Fibroblast of lung (primary cell): Measurements from ENCODE around the gene ARSG. TPM values are rescaled to one million over a fixed set of nuclear protein-coding genes. Genes with fewer than 3 reads are reported as not detected.
"Not testable (repeated sequence)": the region's sequence is repeated elsewhere in the genome, so short reads cannot be mapped to it uniquely, and the experiment has no call there.

Source experiments
- DNase-seq, 2 donors: peaks; one replicate each; pipeline versions ENCODE4 v3.0.0 to v3.0.0-alpha.2; 2010; ENCODE audit warnings: low read depth in 2 of 2
- H2AFZ ChIP-seq: 2 replicates; pipeline ENCODE4 v1.5.1; 2012; ENCODE audit warnings: low read length, control low read depth, inconsistent platforms
- H3K27ac ChIP-seq: 2 replicates; pipeline ENCODE4 v1.5.1; 2011; ENCODE audit warnings: low read length, control low read depth; ENCODE audit not compliant: insufficient read depth
- H3K27me3 ChIP-seq: 2 replicates; pipeline ENCODE4 v1.5.1; 2011; ENCODE audit warnings: mild to moderate bottlenecking, low read length; ENCODE audit not compliant: control insufficient read depth, insufficient read depth
- H3K36me3 ChIP-seq: 2 replicates; pipeline ENCODE4 v1.5.1; 2011; ENCODE audit warnings: low read length; ENCODE audit not compliant: control insufficient read depth, insufficient read depth
- H3K4me1 ChIP-seq: 2 replicates; pipeline ENCODE4 v1.5.1; 2011; ENCODE audit warnings: low read length; ENCODE audit not compliant: control insufficient read depth, insufficient read depth; ENCODE audit errors: extremely low read depth
- H3K4me2 ChIP-seq: 2 replicates; pipeline ENCODE4 v1.5.1; 2011; ENCODE audit warnings: low read length, control low read depth; ENCODE audit not compliant: insufficient read depth; ENCODE audit errors: extremely low read depth
- H3K4me3 ChIP-seq, 4 experiments: fragments of 200-600 bp in 1 of 4; sonication (generic) in 1 of 4; replicated peaks in 1 of 4; 2 replicates each; pipeline ENCODE4 v1.5.1; 2011 to 2016; ENCODE audit warnings: low read length in 4 of 4, low read depth in 3 of 4, mild to moderate bottlenecking in 3 of 4, control low read depth in 2 of 4, inconsistent platforms in 1 of 4, mixed read lengths in 1 of 4; ENCODE audit not compliant: insufficient read depth in 1 of 4; ENCODE audit errors: control extremely low read depth in 1 of 4
- H3K79me2 ChIP-seq: 2 replicates; pipeline ENCODE4 v1.5.1; 2012; ENCODE audit warnings: mild to moderate bottlenecking, low read length, inconsistent platforms; ENCODE audit not compliant: control insufficient read depth, insufficient read depth
- H3K9ac ChIP-seq: 2 replicates; pipeline ENCODE4 v1.5.1; 2011; ENCODE audit warnings: mild to moderate bottlenecking, low read length, control low read depth; ENCODE audit not compliant: insufficient read depth
- H3K9me3 ChIP-seq: 2 replicates; pipeline ENCODE4 v1.5.1; 2012; ENCODE audit warnings: low read depth, low read length; ENCODE audit not compliant: control insufficient read depth, insufficient read depth
- H4K20me1 ChIP-seq: 2 replicates; pipeline ENCODE4 v1.5.1; 2011; ENCODE audit warnings: low read length; ENCODE audit not compliant: control insufficient read depth, insufficient read depth; ENCODE audit errors: extremely low read depth
- EZH2 ChIP-seq: IDR thresholded peaks from 2 replicates; pipeline ENCODE4 v1.5.1; 2012; ENCODE audit warnings: low read length, control low read depth, mild to moderate bottlenecking; ENCODE audit errors: missing control alignments
- polyA plus RNA-seq, 2 donors: library from polyadenylated mRNA; depleted of rRNA in 1 of 2; stranded (reverse) in 1 of 2; unstranded in 1 of 2; fragments of >200 nt; gene quantifications; 2 replicates each; pipeline ENCODE4 v1.2.1, GENCODE V29; 2011 to 2012; ENCODE audit warnings: missing spikeins in 1 of 2
- total RNA-seq: library from RNA; depleted of rRNA; stranded (reverse); fragments of >200 nt; gene quantifications from 2 replicates; pipeline ENCODE4 v1.2.1, GENCODE V29; 2014
- TF ChIP-seq, protein P1 (sequence below), 2 donors: IDR thresholded peaks in 1 of 2; conservative IDR thresholded peaks in 1 of 2; 1 replicate in 1 of 2; 2 replicates in 1 of 2; pipeline ENCODE4 v1.5.1; 2011 to 2012; ENCODE audit warnings: low read length in 2 of 2, control low read depth in 1 of 2, inconsistent platforms in 1 of 2, low read depth in 1 of 2, mild to moderate bottlenecking in 1 of 2

Gene ARSG
- total and polyA plus RNA-seq, 2 donors (not counting 1 experiment from before 2014, with no cell fraction given), result 3.5 to 8.1 TPM

DNA sequence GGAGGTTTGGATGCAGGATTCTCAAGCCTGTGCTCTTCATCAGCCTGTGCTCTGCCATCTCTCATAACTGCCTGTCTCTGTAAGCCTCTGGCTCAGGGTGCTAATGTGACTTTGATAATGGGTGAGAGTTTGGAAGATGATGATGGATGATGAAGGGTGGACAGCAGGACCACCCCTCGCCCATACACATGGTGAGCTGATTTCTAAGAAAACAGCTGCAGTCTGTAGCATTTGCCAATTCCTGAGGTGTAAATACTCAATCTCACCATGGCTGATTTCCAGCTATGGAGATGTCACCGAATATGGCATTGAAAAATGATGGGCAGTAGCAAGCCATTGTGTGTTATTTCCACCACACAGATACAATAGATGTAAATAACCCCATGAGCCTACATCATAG is 74.2 kb downstream of the ARSG start:
- no peak overlapping the region for H3K27ac ChIP-seq
- no peaks in the 10 kb centered on the region for H3K27me3 ChIP-seq
- no peak overlapping the region for H3K4me2 ChIP-seq
- TF ChIP-seq EZH2, result no peak
- TF ChIP-seq, protein P1, sequence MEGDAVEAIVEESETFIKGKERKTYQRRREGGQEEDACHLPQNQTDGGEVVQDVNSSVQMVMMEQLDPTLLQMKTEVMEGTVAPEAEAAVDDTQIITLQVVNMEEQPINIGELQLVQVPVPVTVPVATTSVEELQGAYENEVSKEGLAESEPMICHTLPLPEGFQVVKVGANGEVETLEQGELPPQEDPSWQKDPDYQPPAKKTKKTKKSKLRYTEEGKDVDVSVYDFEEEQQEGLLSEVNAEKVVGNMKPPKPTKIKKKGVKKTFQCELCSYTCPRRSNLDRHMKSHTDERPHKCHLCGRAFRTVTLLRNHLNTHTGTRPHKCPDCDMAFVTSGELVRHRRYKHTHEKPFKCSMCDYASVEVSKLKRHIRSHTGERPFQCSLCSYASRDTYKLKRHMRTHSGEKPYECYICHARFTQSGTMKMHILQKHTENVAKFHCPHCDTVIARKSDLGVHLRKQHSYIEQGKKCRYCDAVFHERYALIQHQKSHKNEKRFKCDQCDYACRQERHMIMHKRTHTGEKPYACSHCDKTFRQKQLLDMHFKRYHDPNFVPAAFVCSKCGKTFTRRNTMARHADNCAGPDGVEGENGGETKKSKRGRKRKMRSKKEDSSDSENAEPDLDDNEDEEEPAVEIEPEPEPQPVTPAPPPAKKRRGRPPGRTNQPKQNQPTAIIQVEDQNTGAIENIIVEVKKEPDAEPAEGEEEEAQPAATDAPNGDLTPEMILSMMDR (conservative IDR thresholded peaks at IDR 0.05 in 1 of 2, IDR thresholded peaks at IDR 0.05 in 1 of 2; ENCODE audit: low read depth in 1 of 2, low read length in 2 of 2), result no peak
- no peak overlapping the region for H2AFZ ChIP-seq
- H3K9me3 ChIP-seq, result no peaks in the 10 kb centered on the region
- H3K4me3 ChIP-seq, result no peak overlapping the region
- H3K9ac ChIP-seq, result no peak overlapping the region
- H3K36me3 ChIP-seq, result no peaks in the 10 kb centered on the region
- H4K20me1 ChIP-seq, result no peaks in the 10 kb centered on the region
- H3K4me1 ChIP-seq, result no peaks in the 10 kb centered on the region
- DNase-seq, result no peak
- no peaks in the 10 kb centered on the region for H3K79me2 ChIP-seq

DNA sequence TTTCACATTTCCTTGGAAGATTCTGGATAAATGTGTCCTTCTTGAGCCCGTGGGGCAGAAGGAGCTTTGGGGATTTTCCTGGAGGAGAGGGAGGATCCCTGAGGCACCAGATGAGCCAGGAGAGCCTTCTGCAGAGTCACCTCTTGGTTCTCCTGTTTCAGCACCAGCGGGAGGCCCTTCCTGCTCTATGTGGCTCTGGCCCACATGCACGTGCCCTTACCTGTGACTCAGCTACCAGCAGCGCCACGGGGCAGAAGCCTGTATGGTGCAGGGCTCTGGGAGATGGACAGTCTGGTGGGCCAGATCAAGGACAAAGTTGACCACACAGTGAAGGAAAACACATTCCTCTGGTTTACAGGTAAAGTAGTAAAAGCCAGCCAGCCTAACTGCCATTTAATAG is 77.1 kb downstream of the ARSG start:
- Histone ChIP-seq H4K20me1 (no peaks in the 10 kb centered on the region), H3K4me2 (no peak overlapping the region), H3K4me3 (no peak overlapping the region), H3K27ac (no peak overlapping the region), H3K27me3 (no peaks in the 10 kb centered on the region), H3K4me1 (no peaks in the 10 kb centered on the region), H3K79me2 (no peaks in the 10 kb centered on the region), H3K9ac (no peak overlapping the region), H3K9me3 (no peaks in the 10 kb centered on the region), H3K36me3 (no peaks in the 10 kb centered on the region), H2AFZ (no peak overlapping the region)
- TF ChIP-seq, protein P1 (conservative IDR thresholded peaks at IDR 0.05 in 1 of 2, IDR thresholded peaks at IDR 0.05 in 1 of 2; ENCODE audit: low read depth in 1 of 2, low read length in 2 of 2), result no peak
- TF ChIP-seq EZH2, result no peak
- DNase-seq, result no peak

DNA sequence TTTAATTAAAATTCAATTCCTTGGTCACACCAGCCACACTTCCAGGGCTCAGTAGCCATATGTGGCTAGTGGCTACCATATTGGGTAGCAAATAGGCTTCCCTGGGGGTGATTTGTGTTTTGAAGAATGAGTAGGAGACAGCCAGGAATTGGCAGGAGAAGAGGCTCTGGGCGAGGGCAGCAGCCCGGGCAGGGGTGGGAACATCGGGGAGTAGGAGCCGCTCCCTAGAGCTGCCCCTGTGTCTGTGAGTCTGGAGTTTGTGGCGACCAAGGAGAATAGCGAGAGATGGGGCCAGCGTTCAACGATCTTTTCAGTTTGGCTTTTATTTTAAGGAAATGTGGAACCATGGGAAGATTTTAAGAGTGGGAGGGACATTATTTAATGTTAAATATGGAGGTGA is 84.3 kb downstream of the ARSG start:
- no peaks in the 10 kb centered on the region for H4K20me1 ChIP-seq
- no peak overlapping the region for H2AFZ ChIP-seq
- no peaks in the 10 kb centered on the region for H3K9me3 ChIP-seq
- H3K4me3 ChIP-seq, result no peak overlapping the region
- H3K4me2 ChIP-seq, result no peak overlapping the region
- DNase-seq, result no peak
- H3K27ac ChIP-seq, result no peak overlapping the region
- no peak for TF ChIP-seq EZH2
- TF ChIP-seq, protein P1 (conservative IDR thresholded peaks at IDR 0.05 in 1 of 2, IDR thresholded peaks at IDR 0.05 in 1 of 2; ENCODE audit: low read depth in 1 of 2, low read length in 2 of 2), result no peak
- H3K79me2 ChIP-seq, result no peaks in the 10 kb centered on the region
- H3K4me1 ChIP-seq, result peaks cover 22% of the 10 kb centered on the region
- no peaks in the 10 kb centered on the region for H3K27me3 ChIP-seq
- H3K9ac ChIP-seq, result no peak overlapping the region
- H3K36me3 ChIP-seq, result no peaks in the 10 kb centered on the region

DNA sequence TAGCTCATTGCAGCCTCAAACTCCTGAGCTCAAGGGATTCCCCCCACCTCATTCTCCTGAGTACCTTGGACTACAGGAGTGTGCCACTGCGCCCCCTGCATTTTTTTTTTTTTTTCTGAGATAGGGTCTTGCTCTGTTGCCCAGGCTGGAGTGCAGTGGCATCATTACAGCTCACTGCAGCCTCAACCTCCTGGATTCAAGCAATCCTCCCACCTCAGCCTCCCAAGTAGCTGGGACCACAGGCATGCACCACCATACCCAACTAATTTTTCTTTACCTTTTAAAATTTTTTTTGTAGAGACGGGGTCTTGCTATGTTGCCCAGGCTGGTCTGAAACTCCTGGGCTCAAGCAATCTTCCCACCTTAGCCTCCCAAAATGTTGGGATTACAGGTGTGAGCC is 84.9 kb downstream of the ARSG start:
- not testable (repeated sequence) for H3K4me3 ChIP-seq, H4K20me1 ChIP-seq, H3K27me3 ChIP-seq, DNase-seq, H3K9ac ChIP-seq, H3K27ac ChIP-seq, H3K79me2 ChIP-seq, H3K9me3 ChIP-seq, H3K4me2 ChIP-seq, H3K36me3 ChIP-seq, H2AFZ ChIP-seq
- peaks cover 25% of the 10 kb centered on the region for H3K4me1 ChIP-seq
